Sigmoid colon (tissue), 3 donors: ENCODE data around the gene TRERF1.

Experiments
- CTCF ChIP-seq, 4 experiments: fragments of 450-650 bp in 3 of 4; fragments of 200-600 bp in 1 of 4; IDR thresholded peaks; one replicate each; pipeline ENCODE4 v1.5.1; 2016 to 2019; ENCODE audit warnings: antibody characterized with exemption in 4 of 4, mild to moderate bottlenecking in 3 of 4, moderate library complexity in 2 of 4
- POLR2A ChIP-seq, 2 donors: fragments of 450-650 bp; IDR thresholded peaks; one replicate each; pipeline ENCODE4 v1.6.1; 2016; ENCODE audit warnings: antibody characterized with exemption in 2 of 2, mild to moderate bottlenecking in 2 of 2, moderate library complexity in 2 of 2

GRCh38 chr6:42255050-42255449 is 196.7 kb downstream of the TRERF1 start:
- TF ChIP-seq CTCF (IDR thresholded peaks at IDR 0.05) (no peak), POLR2A (IDR thresholded peaks at IDR 0.05) (no peak)
